Measurements from ENCODE around the gene ZSCAN20.

Gene ZSCAN20

DNA sequence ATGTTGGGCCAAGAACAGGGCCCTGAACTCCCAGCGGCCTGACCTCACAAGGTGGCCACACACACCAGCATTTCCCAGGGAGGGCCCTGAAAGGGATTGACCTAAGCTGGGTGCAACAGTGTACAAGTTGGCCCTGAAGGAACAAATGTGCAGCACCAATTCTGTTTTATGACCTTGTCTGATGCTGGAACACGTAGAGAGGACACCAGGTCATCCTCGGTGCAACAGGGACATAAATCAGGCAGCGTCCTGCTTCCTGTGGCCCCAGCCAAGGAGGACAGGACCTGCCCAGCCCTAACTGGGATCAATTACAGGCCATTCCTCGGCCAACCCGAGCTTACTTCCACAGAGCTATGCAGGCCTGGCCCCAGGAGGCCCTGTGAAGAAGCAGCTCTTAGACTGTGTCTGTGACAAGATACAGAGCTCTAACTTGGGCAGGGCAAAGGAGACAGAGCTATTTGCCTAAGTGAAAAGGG is 28.7 kb upstream of the ZSCAN20 start:
- DNase-seq (ENCODE audit: low spot score) = no peak

DNA sequence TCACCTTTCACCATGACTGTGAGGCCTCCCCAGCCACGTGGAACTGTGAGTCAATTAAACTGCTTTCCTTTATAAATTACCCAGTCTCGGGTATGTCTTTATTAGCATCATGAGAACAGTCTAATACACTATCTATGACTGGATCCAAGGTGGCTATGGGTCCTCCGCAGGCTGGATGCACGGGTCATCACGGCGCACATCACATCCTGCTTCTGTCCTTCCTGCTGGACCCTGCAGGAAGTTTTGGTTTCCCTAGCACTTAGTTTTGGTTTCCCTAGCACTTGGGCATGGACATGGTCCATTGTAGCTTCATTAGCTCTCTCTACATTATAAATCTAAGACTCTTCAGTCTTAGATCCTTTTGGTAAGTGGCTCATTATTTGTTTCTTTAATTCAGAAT is 27.3 kb upstream of the ZSCAN20 start:
- DNase-seq (ENCODE audit: low spot score) = no peak

GRCh38 chr1:33446590-33446989 is 25.9 kb upstream of the ZSCAN20 start:
- no peak for DNase-seq (ENCODE audit: low spot score)

DNA sequence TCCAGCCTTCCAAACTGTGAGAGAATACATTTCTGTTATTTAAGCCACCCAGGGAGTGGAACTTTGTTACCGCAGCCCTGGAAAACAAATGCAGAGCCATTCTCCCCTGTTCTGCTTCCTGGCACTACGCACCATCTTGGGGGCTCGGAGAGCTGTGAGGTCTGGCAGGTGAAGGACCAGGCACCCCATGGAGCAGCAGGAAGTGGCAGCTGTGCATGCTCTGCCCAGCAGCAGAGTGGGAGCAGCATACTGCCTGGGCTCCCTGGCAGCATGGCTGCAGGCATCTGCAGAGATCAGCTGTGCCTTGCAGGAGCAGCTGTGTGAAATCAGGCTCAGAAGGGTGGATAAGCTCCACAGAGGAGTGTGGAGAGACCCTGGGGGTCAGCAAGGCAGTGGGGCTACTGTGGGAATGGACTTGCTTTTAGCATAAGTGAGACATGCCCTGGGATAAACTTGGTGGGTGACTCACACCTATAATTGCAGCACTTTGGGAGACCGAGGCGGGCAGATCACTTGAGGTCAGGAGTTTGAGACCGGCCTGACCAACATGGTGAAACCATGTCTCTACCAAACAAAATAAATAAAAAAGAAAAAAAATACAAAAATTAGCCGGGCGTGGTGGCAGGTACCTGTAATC is 17.7 kb upstream of the ZSCAN20 start:
- DNase-seq (ENCODE audit: low spot score) = no peak

DNA sequence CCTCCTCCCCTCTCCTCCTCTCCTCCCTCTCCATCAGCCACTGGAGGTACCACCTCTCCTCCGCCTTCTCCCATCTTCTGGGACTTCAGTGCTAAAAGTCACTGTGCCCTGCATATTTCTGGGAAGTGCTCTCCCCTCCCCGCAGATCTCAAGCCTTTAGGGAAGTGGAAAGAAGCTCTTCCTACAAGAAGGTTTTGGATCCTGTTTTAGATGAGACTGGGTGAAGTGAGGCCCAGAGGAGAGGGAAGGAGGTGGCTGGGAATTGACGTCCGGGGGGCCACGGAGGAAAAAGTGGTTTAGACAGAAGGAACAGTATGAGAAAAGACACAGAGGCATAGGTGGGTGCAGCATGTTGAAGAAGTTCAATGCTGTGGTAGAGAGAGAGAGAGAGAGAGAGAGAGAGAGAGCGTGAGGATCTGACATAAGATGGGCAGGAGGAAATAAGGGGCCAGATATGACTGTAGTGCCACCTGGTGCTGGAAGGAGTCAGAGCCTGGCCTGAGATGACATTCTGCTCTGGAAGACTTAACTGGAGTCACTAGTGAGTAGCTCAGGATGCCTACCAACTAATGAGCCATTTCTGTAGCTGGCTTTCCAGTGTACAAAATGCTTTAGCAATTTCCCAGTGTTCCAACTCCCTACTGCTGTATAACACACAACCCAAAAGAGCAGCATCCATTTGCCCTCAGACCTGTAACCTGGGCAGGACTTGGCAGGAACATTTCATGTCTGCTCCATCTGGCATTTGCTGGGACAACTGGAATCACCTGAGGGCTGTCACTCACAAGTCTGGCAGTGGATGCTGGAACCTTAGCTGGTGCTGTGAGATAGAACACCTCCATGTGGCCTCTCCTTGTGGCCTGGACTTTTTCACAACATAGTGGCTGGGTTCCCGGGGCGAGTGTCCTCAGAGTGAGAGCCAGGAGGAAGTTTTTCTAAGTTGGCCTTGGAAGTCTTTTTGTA is 16.6 kb upstream of the ZSCAN20 start:
- no peak for DNase-seq (ENCODE audit: low spot score)

GRCh38 chr1:33456502-33456886 is 16.0 kb upstream of the ZSCAN20 start:
- no peak for DNase-seq (ENCODE audit: low spot score)

GRCh38 chr1:33459691-33460090 is 12.8 kb upstream of the ZSCAN20 start:
- DNase-seq (ENCODE audit: low spot score) = no peak

- DNase-seq (ENCODE audit: low spot score) = no peak
Observed at GRCh38 chr1:33460144-33460543, 12.3 kb upstream of the ZSCAN20 start.

DNA sequence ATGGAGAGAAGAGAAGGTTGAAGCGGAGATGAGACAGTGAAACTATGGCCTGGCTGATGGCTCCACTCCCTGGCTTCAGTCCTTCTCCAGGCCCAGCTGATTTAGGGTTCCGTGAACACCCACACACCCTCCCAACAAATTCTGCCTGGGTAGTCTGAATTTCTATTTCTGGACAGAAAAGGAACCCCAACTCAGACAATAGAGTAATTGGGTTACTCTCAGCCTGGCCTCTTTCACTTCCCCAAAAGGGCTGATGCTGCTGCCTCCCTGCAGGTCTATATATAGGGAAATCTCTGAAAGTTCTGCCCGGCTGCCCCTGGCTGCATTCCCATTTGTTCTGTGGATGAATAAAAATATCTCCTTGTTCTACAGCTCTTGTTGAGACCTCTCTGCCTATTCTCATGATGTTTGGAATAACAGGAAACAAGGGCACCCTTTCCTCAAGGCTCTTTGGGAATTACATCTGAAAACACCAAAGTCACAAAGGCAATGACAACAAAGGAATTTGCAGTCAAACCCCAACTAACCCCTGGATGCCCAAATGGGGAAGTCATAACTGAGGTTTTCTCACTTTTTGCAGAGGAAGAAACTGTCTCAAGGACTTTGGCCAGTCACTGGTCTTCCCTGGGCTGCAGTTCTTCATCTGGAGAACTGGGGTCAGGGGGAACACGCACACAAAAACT is 11.4 kb upstream of the ZSCAN20 start:
- no peak for DNase-seq (ENCODE audit: low spot score)

GRCh38 chr1:33462405-33463164 is 9.9 kb upstream of the ZSCAN20 start:
- no peak for DNase-seq (ENCODE audit: low spot score)

GRCh38 chr1:33464552-33464951 is 7.9 kb upstream of the ZSCAN20 start:
- DNase-seq (ENCODE audit: low spot score) = no peak

DNA sequence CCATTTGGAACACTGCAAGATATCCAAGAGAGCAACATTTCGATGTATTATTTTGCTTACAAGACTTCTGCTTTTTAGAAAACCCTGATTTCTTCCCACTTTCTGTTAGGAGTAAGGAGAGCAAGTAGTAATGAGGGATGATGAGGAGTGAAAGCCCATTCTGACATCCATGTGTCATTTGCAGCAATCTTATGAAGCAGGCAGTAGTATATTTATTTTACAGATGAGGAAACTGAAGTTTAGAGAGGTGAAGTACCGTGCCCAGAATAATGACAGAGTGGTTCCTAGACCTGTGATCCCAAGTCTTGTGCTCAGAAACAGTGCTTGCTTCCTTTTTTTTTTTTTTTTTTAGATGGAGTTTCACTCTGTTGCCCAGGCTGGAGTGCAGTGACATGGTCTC is 7.1 kb upstream of the ZSCAN20 start:
- no peak for DNase-seq (ENCODE audit: low spot score)

DNA sequence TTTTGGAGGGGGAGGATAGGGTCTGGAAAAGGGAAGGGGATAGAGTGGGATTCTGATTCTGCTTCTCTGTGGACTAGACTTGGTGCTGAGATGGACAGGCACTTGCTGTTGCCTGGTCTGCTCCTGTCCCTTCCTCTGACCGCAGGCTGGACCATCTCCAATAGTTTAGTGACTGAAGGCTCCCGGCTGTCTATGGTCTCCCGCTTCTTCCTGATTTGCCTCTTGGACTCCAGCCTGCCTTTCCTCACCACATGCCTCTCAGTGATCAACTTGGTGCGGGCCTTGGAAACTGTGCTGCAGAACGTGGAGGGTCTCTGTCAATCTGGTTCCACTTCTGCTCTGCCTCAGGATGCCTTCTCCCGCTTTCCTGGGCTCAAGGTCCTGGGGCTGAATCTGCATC is 6.3 kb upstream of the ZSCAN20 start:
- no peak for DNase-seq (ENCODE audit: low spot score)

DNA sequence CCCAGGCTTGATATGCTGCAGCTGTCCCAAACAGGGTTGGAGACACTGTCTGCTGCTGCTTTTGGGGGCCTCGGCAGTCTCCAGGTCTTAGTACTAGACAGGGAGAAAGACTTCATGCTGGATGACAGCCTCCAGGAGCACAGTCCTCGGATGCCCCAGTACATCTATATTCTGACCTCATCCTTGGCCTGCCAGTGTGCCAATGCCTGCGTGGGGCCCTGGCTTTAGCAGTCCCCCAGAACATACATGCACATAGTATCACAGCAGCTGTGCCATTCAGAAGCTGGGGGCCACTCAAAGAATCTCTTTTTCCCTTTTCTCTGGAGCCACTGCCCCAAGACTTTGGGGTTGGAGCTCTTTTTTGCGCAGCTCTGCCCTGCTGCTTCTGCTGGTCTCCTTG is 4.4 kb upstream of the ZSCAN20 start:
- DNase-seq (ENCODE audit: low spot score) = no peak

- no peak for DNase-seq (ENCODE audit: low spot score)
Observed at GRCh38 chr1:33468531-33468930, 3.9 kb upstream of the ZSCAN20 start.

DNA sequence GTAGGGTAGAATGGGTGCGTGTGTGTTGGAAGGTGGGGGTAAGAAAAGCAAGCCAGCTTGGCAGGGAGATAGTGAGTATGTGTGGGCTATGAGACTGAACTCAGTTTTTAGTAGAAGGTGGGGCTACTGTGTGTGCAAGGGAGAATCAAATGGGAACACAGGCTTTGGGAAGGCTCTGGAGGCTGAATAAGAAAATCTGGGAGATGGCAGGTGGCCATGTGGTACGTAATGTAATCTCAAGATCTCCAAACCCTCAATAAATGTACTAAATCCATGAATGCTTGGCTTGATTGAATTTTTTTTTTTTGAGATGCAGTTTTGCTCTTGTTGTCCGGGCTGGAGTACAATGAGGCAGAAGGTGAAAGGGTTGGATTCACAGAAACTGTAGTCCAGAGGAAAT is 3.5 kb upstream of the ZSCAN20 start:
- no peak for DNase-seq (ENCODE audit: low spot score)

DNA sequence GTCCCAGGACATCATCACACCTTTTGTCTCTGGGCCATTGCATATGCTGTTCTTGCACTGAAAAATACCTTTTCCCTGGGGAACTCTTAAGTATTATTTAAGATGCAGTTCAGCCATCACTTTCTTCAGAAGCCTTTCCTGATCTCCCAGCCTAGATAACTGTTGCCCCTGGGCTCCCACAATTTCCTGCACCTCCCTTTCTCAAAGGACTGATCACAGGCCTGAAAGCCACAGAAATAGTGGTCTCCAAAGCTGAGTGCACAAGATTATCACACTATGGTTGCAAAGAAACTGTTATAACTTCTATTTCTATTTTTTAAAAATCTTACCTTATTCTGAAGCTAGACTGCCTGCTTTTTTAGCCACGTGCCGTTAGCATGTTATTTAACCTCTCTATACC is 2.8 kb upstream of the ZSCAN20 start:
- DNase-seq (ENCODE audit: low spot score) = no peak

DNA sequence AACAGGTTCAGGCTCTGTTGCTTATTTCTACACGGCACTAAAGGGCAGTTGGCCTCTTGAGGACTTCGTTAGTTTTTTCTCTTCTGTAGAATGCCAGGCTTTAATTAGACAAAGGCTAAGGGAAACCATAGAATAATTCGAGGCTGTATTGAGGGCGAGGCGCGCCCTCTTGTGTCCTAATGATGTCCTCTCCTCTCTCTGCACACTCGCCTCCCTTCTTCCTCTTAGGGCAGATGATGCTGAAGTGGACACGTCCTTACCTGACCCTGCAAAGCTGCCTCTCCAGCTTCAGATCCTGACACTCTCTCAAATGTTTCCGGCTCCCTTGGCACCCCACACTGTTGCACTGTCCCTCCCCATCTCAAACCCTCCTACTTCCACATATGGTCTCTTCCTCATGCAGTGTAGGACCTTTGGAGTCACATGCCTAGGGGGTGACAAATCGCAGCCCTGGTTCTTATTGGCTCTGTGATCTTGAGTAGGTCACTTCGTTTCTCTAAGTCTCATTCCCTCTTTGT is 1.9 kb upstream of the ZSCAN20 start:
- peak; percentile 24 for DNase-seq (ENCODE audit: low spot score)

DNA sequence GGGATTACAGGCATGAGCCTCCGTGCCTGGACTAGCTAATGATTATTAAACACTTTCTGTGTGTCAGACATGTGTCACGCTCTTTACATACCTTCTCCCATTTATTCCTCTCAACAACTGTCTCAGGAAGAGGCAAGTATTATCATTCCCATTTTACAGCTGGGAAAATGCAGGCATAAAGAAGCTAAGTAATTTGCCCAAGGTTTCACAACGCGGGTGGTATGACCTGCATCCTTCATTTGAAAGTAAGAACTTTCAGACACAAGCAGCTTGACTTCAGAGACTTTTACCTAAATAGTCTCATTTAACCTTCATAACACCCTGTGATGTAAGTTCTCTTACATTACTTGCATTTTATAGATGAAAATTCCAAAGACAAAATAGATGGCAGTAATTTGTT is 1.0 kb upstream of the ZSCAN20 start:
- no peak for DNase-seq (ENCODE audit: low spot score)

DNA sequence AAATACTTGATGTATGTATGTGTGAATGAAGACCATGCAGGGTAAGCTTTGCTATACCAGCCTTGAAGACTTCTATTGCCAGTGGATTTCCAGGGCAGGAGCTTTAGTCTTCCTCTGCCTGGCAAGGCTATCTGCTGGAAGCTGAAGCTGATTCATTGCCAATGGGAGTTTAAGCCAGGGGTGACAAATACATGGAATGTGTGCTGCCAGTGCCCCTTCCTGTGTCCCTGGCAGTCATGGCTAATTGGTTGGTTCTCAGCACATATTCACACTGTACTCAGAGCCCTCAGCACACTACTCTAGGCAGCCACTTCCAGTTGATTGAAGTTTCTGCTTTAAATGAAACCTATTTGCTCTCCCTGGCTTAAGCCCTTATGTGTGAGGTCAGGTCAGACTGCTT is 1.5 kb downstream of the ZSCAN20 start:
- no peak for DNase-seq (ENCODE audit: low spot score)

DNA sequence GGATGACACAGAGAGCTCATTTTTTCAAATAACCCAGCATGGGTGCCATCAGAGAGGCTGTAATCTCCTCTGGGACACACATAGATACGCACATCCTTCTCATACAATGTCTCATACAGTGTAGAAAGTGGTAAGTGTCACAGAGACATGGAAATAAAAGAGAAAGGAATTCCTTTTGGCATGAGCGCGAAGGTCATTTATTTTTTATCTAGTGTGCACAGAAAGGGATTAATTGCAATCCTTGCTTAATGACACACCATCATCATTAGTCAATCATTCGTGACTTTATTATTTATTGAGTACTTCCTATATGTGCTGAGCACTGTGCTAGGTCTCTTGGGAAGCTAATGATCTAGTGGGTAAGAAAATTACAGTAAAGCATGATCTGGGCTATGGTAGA is 5.0 kb downstream of the ZSCAN20 start:
- no peak for DNase-seq (ENCODE audit: low spot score)

DNA sequence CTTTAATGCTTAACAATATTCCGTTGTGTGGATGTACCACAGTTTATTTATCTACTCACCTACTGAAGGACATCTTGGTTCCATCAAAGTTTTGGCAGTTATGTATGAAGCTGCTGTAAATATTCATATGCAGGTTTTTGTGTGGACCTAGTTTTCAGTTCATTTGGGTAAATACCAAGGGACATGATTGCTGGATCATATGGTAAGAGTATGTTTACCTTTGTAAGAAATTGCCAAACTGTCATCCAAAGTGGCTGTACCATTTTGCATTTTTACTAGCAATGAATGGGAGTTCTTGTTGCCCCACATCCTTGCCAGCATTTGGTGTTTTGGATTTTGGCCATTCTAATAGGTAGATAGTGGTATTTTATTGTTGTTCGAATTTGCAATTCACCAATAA is 10.0 kb downstream of the ZSCAN20 start:
- DNase-seq (ENCODE audit: low spot score) = no peak
